A673 (cell line): ENCODE measurements around the gene COL5A2.

ENCODE experiments used
- EZH2 ChIP-seq: fragments of 200-600 bp; sonication (generic); IDR thresholded peaks from 2 replicates; pipeline ENCODE4 v1.6.1; 2017; ENCODE audit warnings: borderline replicate concordance, low read depth, mild to moderate bottlenecking, mixed read lengths, antibody characterized with exemption, low read length; ENCODE audit not compliant: poor library complexity, severe bottlenecking
- TF ChIP-seq, protein P1 (sequence below): fragments of 300-800, 200-600 bp; sonication (generic); conservative IDR thresholded peaks from 2 replicates; pipeline ENCODE4 v1.5.1; 2017; ENCODE audit warnings: low read depth, mild to moderate bottlenecking, antibody characterized with exemption, low read length, moderate library complexity, mixed read lengths

- TF ChIP-seq, protein P1, sequence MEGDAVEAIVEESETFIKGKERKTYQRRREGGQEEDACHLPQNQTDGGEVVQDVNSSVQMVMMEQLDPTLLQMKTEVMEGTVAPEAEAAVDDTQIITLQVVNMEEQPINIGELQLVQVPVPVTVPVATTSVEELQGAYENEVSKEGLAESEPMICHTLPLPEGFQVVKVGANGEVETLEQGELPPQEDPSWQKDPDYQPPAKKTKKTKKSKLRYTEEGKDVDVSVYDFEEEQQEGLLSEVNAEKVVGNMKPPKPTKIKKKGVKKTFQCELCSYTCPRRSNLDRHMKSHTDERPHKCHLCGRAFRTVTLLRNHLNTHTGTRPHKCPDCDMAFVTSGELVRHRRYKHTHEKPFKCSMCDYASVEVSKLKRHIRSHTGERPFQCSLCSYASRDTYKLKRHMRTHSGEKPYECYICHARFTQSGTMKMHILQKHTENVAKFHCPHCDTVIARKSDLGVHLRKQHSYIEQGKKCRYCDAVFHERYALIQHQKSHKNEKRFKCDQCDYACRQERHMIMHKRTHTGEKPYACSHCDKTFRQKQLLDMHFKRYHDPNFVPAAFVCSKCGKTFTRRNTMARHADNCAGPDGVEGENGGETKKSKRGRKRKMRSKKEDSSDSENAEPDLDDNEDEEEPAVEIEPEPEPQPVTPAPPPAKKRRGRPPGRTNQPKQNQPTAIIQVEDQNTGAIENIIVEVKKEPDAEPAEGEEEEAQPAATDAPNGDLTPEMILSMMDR: no peak
- no peak for TF ChIP-seq EZH2
Observed at GRCh38 chr2:189214484-189214883, 34.9 kb upstream of the COL5A2 start.
